B cell (primary cell): Measurements from ENCODE around the gene HINT3. TPM values are rescaled to one million over a fixed set of nuclear protein-coding genes. Genes with fewer than 3 reads are reported as not detected.

Source experiments
- ATAC-seq: fragments of 200-7000 bp; cut with Tn5 transposase; one replicate; pipeline ENCODE4 v1.10.0; 2021; ENCODE audit warnings: low read depth, mild to moderate bottlenecking, moderate number of reproducible peaks, moderate library complexity
- CTCF ChIA-PET: fragments of 350-600 bp; sonication (Branson Sonifier 250); formaldehyde crosslinking; loops from one replicate; lab custom pipeline; 2021; ENCODE audit warnings: antibody characterized with exemption, inconsistent platforms; lab: Charles Lee
- POLR2A ChIA-PET: fragments of 350-600 bp; sonication (Branson Sonifier 250); formaldehyde crosslinking; loops from one replicate; lab custom pipeline; 2021; ENCODE audit warnings: antibody characterized with exemption; lab: Charles Lee
- DNase-seq: peaks from one replicate; pipeline ENCODE4 v3.0.0; 2013
- H2AFZ ChIP-seq: 2 replicates; pipeline ENCODE4 v1.6.1; 2012; ENCODE audit warnings: mild to moderate bottlenecking, low read depth, low read length; ENCODE audit not compliant: insufficient read depth, poor library complexity, severe bottlenecking
- H3K27ac ChIP-seq, 2 donors: 1 replicate in 1 of 2; 2 replicates in 1 of 2; pipeline ENCODE4 v1.5.1; 2012 to 2013; ENCODE audit warnings: low read length in 2 of 2, mild to moderate bottlenecking in 2 of 2, moderate library complexity in 1 of 2
- H3K27me3 ChIP-seq, 4 experiments: fragments of 200-600 bp in 1 of 4; sonication (generic) in 1 of 4; replicated peaks in 1 of 4; 1 replicate in 2 of 4; 2 replicates in 2 of 4; pipeline versions ENCODE4 v1.6.1 to v1.7.0; 2013 to 2016; ENCODE audit warnings: low read length in 3 of 4, mild to moderate bottlenecking in 2 of 4, mixed read lengths in 1 of 4, moderate library complexity in 1 of 4; ENCODE audit not compliant: insufficient read depth in 4 of 4, control insufficient read depth in 3 of 4; ENCODE audit errors: control extremely low read depth in 1 of 4
- H3K36me3 ChIP-seq, 2 experiments: replicated peaks in 1 of 2; 1 replicate in 1 of 2; 2 replicates in 1 of 2; pipeline versions ENCODE4 v1.6.1 to v1.7.1; 2013; ENCODE audit warnings: low read length in 1 of 2; ENCODE audit not compliant: insufficient read depth in 2 of 2, control insufficient read depth in 1 of 2; ENCODE audit errors: control extremely low read depth in 1 of 2, extremely low read depth in 1 of 2
- H3K4me1 ChIP-seq, 2 donors: fragments of 200-600 bp in 1 of 2; sonication (generic) in 1 of 2; 1 replicate in 1 of 2; 2 replicates in 1 of 2; pipeline versions ENCODE4 v1.5.1 to v1.6.1; 2013 to 2017; ENCODE audit warnings: low read length in 2 of 2; ENCODE audit not compliant: control insufficient read depth in 2 of 2, insufficient read depth in 2 of 2
- H3K4me2 ChIP-seq: replicated peaks from 2 replicates; pipeline ENCODE3; 2012; ENCODE audit warnings: mild to moderate bottlenecking, low read depth, low read length; ENCODE audit not compliant: poor library complexity, severe bottlenecking
- H3K4me3 ChIP-seq, 5 experiments: fragments of 200-600 bp in 1 of 5; sonication (generic) in 1 of 5; 1 replicate in 3 of 5; 2 replicates in 2 of 5; pipeline versions ENCODE4 v1.5.1 to v1.7.0; 2011 to 2016; ENCODE audit warnings: low read length in 4 of 5, mild to moderate bottlenecking in 4 of 5, low read depth in 2 of 5, control low read depth in 1 of 5, moderate library complexity in 1 of 5; ENCODE audit not compliant: insufficient read depth in 1 of 5; ENCODE audit errors: control extremely low read depth in 1 of 5, extremely low read depth in 1 of 5
- H3K79me2 ChIP-seq: fragments of 200-600 bp; sonication (generic); one replicate; pipeline ENCODE4 v1.6.0; 2016; ENCODE audit warnings: low read length; ENCODE audit not compliant: control insufficient read depth, insufficient read depth
- H3K9ac ChIP-seq: fragments of 200-600 bp; sonication (generic); 2 replicates; pipeline ENCODE4 v1.6.1; 2017; ENCODE audit warnings: mild to moderate bottlenecking, low read length, moderate library complexity
- H3K9me3 ChIP-seq, 3 donors: one replicate each; pipeline versions ENCODE4 v1.6.1 to v1.7.1; 2013; ENCODE audit warnings: low read length in 2 of 3; ENCODE audit not compliant: control insufficient read depth in 2 of 3, insufficient read depth in 1 of 3; ENCODE audit errors: control extremely low read depth in 1 of 3
- H4K20me1 ChIP-seq: 2 replicates; pipeline ENCODE4 v1.6.0; 2012; ENCODE audit warnings: mild to moderate bottlenecking, low read length; ENCODE audit not compliant: insufficient read depth, control insufficient read depth, poor library complexity, severe bottlenecking
- H3K27ac Mint-ChIP-seq: one replicate; pipeline ENCODE4 v1.8.0; 2021; ENCODE audit warnings: mixed read lengths
- H3K27me3 Mint-ChIP-seq: one replicate; pipeline ENCODE4 v1.8.0; 2021; ENCODE audit warnings: mixed read lengths
- H3K4me1 Mint-ChIP-seq: one replicate; pipeline ENCODE4 v1.8.0; 2021; ENCODE audit warnings: mixed read lengths
- H3K4me3 Mint-ChIP-seq: one replicate; pipeline ENCODE4 v1.8.0; 2021; ENCODE audit warnings: mixed read lengths
- H3K9me3 Mint-ChIP-seq: one replicate; pipeline ENCODE4 v1.8.0; 2022; ENCODE audit warnings: mixed read lengths; ENCODE audit not compliant: insufficient read depth
- CTCF ChIP-seq: fragments of 200-600 bp; IDR thresholded peaks from one replicate; pipeline ENCODE4 v1.8.0; 2022; ENCODE audit warnings: antibody characterized with exemption, mild to moderate bottlenecking
- EZH2 ChIP-seq: IDR thresholded peaks from 2 replicates; pipeline ENCODE4 v1.6.1; 2012; ENCODE audit warnings: borderline replicate concordance, low read depth, mild to moderate bottlenecking, moderate library complexity, low read length; ENCODE audit not compliant: insufficient read depth, poor library complexity, severe bottlenecking
- WGBS: methylation state at CpG from one replicate; pipeline ENCODE4 v1.1.5; 2013; ENCODE audit warnings: missing lambda C conversion rate; ENCODE audit not compliant: insufficient coverage; 5-methylcytosine and 5-hydroxymethylcytosine counted together
- intact Hi-C: fragments of 100-400 bp; cut with micrococcal nuclease; formaldehyde crosslinking; loops from one replicate; pipeline ENCODE4 v1.10.0; 2022
- polyA plus RNA-seq: library from polyadenylated mRNA; depleted of rRNA; stranded (reverse); fragments of >200 nt; gene quantifications from 2 replicates; pipeline ENCODE4 v1.2.3, GENCODE V29; 2012
- total RNA-seq, 2 donors: library from RNA; stranded (reverse); fragments of 120-200 nt in 1 of 2; gene quantifications; 1 replicate in 1 of 2; 2 replicates in 1 of 2; pipeline versions ENCODE4 v1.2.3 to v1.2.4, GENCODE V29; 2013 to 2022

HINT3 gene
- total and polyA plus RNA-seq, 2 donors (not counting 1 experiment from before 2014, with no cell fraction given) = 5.5 to 12.4 TPM

GRCh38 chr6:125955973-125956372 is 597 bp upstream of the HINT3 start:
- H3K79me2 ChIP-seq = peaks cover 51% of the 10 kb centered on the region
- ATAC-seq = no peak
- peaks cover 27% of the 10 kb centered on the region in 2 donors for H3K4me1 ChIP-seq
- POLR2A ChIA-PET = interaction anchor here (0.9 to 3.2 kb wide), 4 partner anchors 30 to 175 kb away, joined by 3 to 22 read pairs (median 8); partner anchors contain the start of genes NCOA7 and TRMT11
- intact Hi-C loops = loop anchor here (1.0 to 2.0 kb wide), 7 partner anchors 18 to 653 kb away; partner anchors contain the start of genes NCOA7 and TRMT11
- WGBS = 51% methylated on average over 4 of the region's 5 CpGs
- no peaks in the 10 kb centered on the region for H3K9me3 Mint-ChIP-seq
- H3K36me3 ChIP-seq = peaks cover 0 to 7% of the 10 kb centered on the region in 2 experiments
- CTCF ChIA-PET = interaction anchor here (0.6 to 7.3 kb wide), 29 partner anchors 8 to 654 kb away, joined by 3 to 130 read pairs (median 5); partner anchors contain the start of genes HDDC2, NCOA7 and TRMT11
- H3K4me3 Mint-ChIP-seq = no peak overlapping the region
- no peaks in the 10 kb centered on the region for H3K9me3 ChIP-seq
- H3K9ac ChIP-seq = peak overlapping the region; percentile 99
- no peak for DNase-seq
- peaks cover 27% of the 10 kb centered on the region for H4K20me1 ChIP-seq
- peak overlapping the region; percentile 96 for H2AFZ ChIP-seq
- TF ChIP-seq CTCF (no peak), EZH2 (no peak)
- H3K27ac ChIP-seq = peak overlapping the region; percentile 97 to 98
- peak overlapping the region; percentile 71 for H3K27ac Mint-ChIP-seq
- H3K27me3 Mint-ChIP-seq = peaks cover 8% of the 10 kb centered on the region
- H3K4me3 ChIP-seq = peak overlapping the region; percentile 19 to 96 (median 87)
- peaks cover 8% of the 10 kb centered on the region for H3K4me1 Mint-ChIP-seq
- H3K27me3 ChIP-seq = no peaks in the 10 kb centered on the region
- H3K4me2 ChIP-seq = peak overlapping the region; percentile 89

GRCh38 chr6:125957391-125957693 is 772 bp downstream of the HINT3 start:
- Mint-ChIP-seq H3K9me3 (no peaks in the 10 kb centered on the region), H3K4me1 (peaks cover 8% of the 10 kb centered on the region), H3K27ac (no peak overlapping the region), H3K27me3 (peaks cover 5% of the 10 kb centered on the region), H3K4me3 (no peak overlapping the region)
- H3K27me3 ChIP-seq = no peaks in the 10 kb centered on the region
- H3K9ac ChIP-seq = peak overlapping the region; percentile 99
- H3K4me2 ChIP-seq = peak overlapping the region; percentile 89
- H3K79me2 ChIP-seq = peaks cover 61% of the 10 kb centered on the region
- peaks cover 37% of the 10 kb centered on the region for H4K20me1 ChIP-seq
- peaks cover 27% of the 10 kb centered on the region in 2 donors for H3K4me1 ChIP-seq
- no peaks in the 10 kb centered on the region for H3K9me3 ChIP-seq
- peak overlapping the region; percentile 50 to 96 (median 87) for H3K4me3 ChIP-seq
- CTCF ChIA-PET = interaction anchor here (0.6 to 7.3 kb wide), 16 partner anchors 10 to 646 kb away, joined by 3 to 130 read pairs (median 13); partner anchors contain the start of genes NCOA7 and TRMT11
- peaks cover 0 to 12% of the 10 kb centered on the region in 2 experiments for H3K36me3 ChIP-seq
- POLR2A ChIA-PET = interaction anchor here (0.8 to 3.2 kb wide), 5 partner anchors 29 to 656 kb away, joined by 3 to 22 read pairs (median 5); partner anchors contain the start of genes HDDC2, NCOA7 and TRMT11
- intact Hi-C loops = loop anchor here (2.0 kb wide), 1 partner anchor 655 kb away; no protein-coding TSS in a partner anchor
- no peak for DNase-seq
- no peak for ATAC-seq
- 10% methylated on average over 2 of the region's 3 CpGs for WGBS
- peak overlapping the region; percentile 97 to 98 for H3K27ac ChIP-seq
- H2AFZ ChIP-seq = peak overlapping the region; percentile 96
- no peak for TF ChIP-seq CTCF
- no peak for TF ChIP-seq EZH2
